ENCODE results near the gene FLT4. TPM values are rescaled to one million over a fixed set of nuclear protein-coding genes. Genes with fewer than 3 reads are reported as not detected.

The FLT4 gene
- total and polyA plus RNA-seq, 9 of the 15 experiments (the other 6 are each of a cell fraction or from before 2014, with no cell fraction given): 0.01 to 0.42 (median 0.14) TPM; not detected in 2

DNA sequence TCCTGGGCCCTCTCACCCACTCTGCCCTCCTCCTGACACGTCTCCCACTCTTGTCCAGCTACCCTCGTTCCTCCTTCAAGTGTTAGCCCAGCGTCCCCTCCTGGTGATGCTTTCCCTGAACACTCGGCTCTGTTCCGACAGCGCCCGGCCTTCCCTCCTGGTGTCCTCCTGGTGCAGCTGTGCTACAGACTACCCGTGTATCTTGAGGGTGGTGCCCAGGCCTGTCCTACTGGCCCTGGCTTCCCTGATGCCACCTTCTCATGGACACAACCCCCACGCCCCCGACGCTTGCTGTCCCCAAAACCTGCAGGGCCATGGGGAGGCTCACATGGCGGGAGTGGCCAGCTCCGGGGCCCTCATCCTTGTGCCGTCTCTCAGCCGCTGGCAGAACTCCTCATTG lies 36.7 kb downstream of the FLT4 start:
- CTCF ChIA-PET (ENCODE audit: low intra/inter-chr PET ratio): no interaction called here
- H2AFZ ChIP-seq (ENCODE audit: low read depth, low read length): no peak overlapping the region
- H3K9ac ChIP-seq (ENCODE audit: insufficient read depth in 1 of 2, low read depth in 2 of 2, low read length in 2 of 2): no peak overlapping the region
- WGBS (ENCODE audit: insufficient coverage, low coverage, missing lambda C conversion rate): 19% methylated on average over 15 of the region's 15 CpGs
- intact Hi-C loops (cut with micrococcal nuclease): no loop called here
- peak; percentile 12; the same call in 1 of the 3 replicates for ATAC-seq
- TF ChIP-seq ZNF707 (CRISPR knock-in tag; conservative IDR thresholded peaks at IDR 0.05) (no peak), TOE1 (IDR thresholded peaks at IDR 0.05; ENCODE audit: borderline replicate concordance) (no peak), TOE1 (CRISPR knock-in tag; IDR thresholded peaks at IDR 0.05; ENCODE audit: borderline replicate concordance, low read depth) (no peak), MTA3 (IDR thresholded peaks at IDR 0.05; ENCODE audit: borderline replicate concordance) (no peak), BACH1 (tag; IDR thresholded peaks at IDR 0.05) (no peak)
- TF ChIP-seq, protein P1, sequence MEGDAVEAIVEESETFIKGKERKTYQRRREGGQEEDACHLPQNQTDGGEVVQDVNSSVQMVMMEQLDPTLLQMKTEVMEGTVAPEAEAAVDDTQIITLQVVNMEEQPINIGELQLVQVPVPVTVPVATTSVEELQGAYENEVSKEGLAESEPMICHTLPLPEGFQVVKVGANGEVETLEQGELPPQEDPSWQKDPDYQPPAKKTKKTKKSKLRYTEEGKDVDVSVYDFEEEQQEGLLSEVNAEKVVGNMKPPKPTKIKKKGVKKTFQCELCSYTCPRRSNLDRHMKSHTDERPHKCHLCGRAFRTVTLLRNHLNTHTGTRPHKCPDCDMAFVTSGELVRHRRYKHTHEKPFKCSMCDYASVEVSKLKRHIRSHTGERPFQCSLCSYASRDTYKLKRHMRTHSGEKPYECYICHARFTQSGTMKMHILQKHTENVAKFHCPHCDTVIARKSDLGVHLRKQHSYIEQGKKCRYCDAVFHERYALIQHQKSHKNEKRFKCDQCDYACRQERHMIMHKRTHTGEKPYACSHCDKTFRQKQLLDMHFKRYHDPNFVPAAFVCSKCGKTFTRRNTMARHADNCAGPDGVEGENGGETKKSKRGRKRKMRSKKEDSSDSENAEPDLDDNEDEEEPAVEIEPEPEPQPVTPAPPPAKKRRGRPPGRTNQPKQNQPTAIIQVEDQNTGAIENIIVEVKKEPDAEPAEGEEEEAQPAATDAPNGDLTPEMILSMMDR (IDR thresholded peaks at IDR 0.05 in 2 of 3, conservative IDR thresholded peaks at IDR 0.05 in 1 of 3; ENCODE audit: insufficient read depth in 2 of 3, low read depth in 1 of 3, low read length in 3 of 3): peak in 2 of 3 experiments; percentile 17 to 37; a peak in 3 of 6 replicates
- POLR2A ChIA-PET: interaction anchor here (0.8 kb wide), 1 partner anchor 9 kb away, joined by 3 read pairs; no protein-coding TSS in a partner anchor
- no peaks in the 10 kb centered on the region for H3K36me3 ChIP-seq (ENCODE audit: control insufficient read depth, insufficient read depth, low read length)
- H3K4me3 ChIP-seq: no peak overlapping the region
- peaks cover 22 to 47% of the 10 kb centered on the region in 2 experiments; a peak in 4 of 5 replicates for H3K27me3 ChIP-seq (ENCODE audit: control insufficient read depth in 2 of 2, insufficient read depth in 2 of 2, low read length in 2 of 2)
- no peaks in the 10 kb centered on the region for H3K79me2 ChIP-seq (ENCODE audit: control insufficient read depth, insufficient read depth, low read length)
- H3K9me1 ChIP-seq (ENCODE audit: control insufficient read depth, insufficient read depth, low read length): no peaks in the 10 kb centered on the region
- H4K20me1 ChIP-seq (replicated peaks; ENCODE audit: control insufficient read depth, insufficient read depth, low read length): 0 out of 2 replicates have a peak, but pooled peaks cover 12% of the 10 kb centered on the region
- no peak overlapping the region for H3K4me2 ChIP-seq (ENCODE audit: insufficient read depth, low read length)
- in situ Hi-C loops (cut with MboI): no loop called here
- FAIRE-seq: no peak
- no peak overlapping the region for H3K27ac ChIP-seq (ENCODE audit: extremely low read depth, low read depth, low read length)
- BruUV-seq (replicated peaks): no TSS peak
- peaks cover 10 to 43% of the 10 kb centered on the region in 2 experiments; a peak in 4 of 5 replicates for H3K4me1 ChIP-seq (replicated peaks in 1 of 2; ENCODE audit: control insufficient read depth in 2 of 2, insufficient read depth in 2 of 2, low read length in 2 of 2)
- DNase-seq (ENCODE audit: extremely low read depth in 1 of 4, low spot score in 3 of 4): no peak
- no peaks in the 10 kb centered on the region for H3K9me3 ChIP-seq (replicated peaks; ENCODE audit: control insufficient read depth, insufficient read depth, low read depth, low read length)
